GM12878 (cell line): ENCODE measurements around the gene BCAS3. TPM values are rescaled to one million over a fixed set of nuclear protein-coding genes. Genes with fewer than 3 reads are reported as not detected.

Experiments
- ATAC-seq: fragments of 200-7000 bp; cut with Tn5 transposase; 3 replicates; pipeline ENCODE4 v1.9.1; 2020; ENCODE audit warnings: mild to moderate bottlenecking, moderate library complexity
- BruUV-seq: library from RNA; stranded (reverse); fragments of 400-500 nt; replicated peaks from 2 replicates; lab custom pipeline; 2021; lab: Mats Ljungman, UMichigan
- CTCF ChIA-PET: fragments of 300-600 bp; sonication (Branson Sonifier 250); formaldehyde crosslinking; extraction: SDS; loops from one replicate; lab custom pipeline; 2021; ENCODE audit warnings: inconsistent platforms; lab: Yijun Ruan, JAX
- POLR2A ChIA-PET: fragments of 350-600 bp; formaldehyde crosslinking; extraction: SDS; loops from one replicate; lab custom pipeline; 2021; ENCODE audit warnings: inconsistent platforms; lab: Charles Lee
- RAD21 ChIA-PET: fragments of 300-600 bp; sonication (Branson Sonifier 250); formaldehyde crosslinking; loops from one replicate; lab custom pipeline; 2023; ENCODE audit warnings: antibody characterized with exemption; ENCODE audit not compliant: unreplicated experiment; lab: Charles Lee
- SMC1A ChIA-PET: fragments of 300-600 bp; sonication (Branson Sonifier 250); formaldehyde crosslinking; loops from one replicate; lab custom pipeline; 2023; ENCODE audit not compliant: unreplicated experiment, uncharacterized antibody; lab: Charles Lee
- DNase-seq: peaks from one replicate; pipeline ENCODE4 v3.0.0-alpha.2; 2011; ENCODE audit warnings: low read depth, low spot score
- FAIRE-seq: peaks from 3 replicates; lab custom pipeline; 2011; peaks lifted over from hg19 to GRCh38; lab: Jason Lieb, UNC
- H2AFZ ChIP-seq: 2 replicates; pipeline ENCODE4 v1.6.0; 2011; ENCODE audit warnings: low read depth, low read length, control low read depth; ENCODE audit not compliant: control insufficient read depth
- H3K27ac ChIP-seq: 2 replicates; pipeline ENCODE4 v1.5.1; 2011; ENCODE audit warnings: control low read depth; ENCODE audit not compliant: control insufficient read depth, insufficient read depth
- H3K27me3 ChIP-seq, 2 experiments: replicated peaks in 1 of 2; 2 replicates each; pipeline versions ENCODE4 v1.6.0 to v1.6.1; 2011; ENCODE audit warnings: low read length in 1 of 2; ENCODE audit not compliant: control insufficient read depth in 2 of 2, insufficient read depth in 2 of 2
- H3K36me3 ChIP-seq, 2 experiments: 2 replicates each; pipeline ENCODE4 v1.5.1; 2011; ENCODE audit warnings: low read length in 1 of 2; ENCODE audit not compliant: control insufficient read depth in 2 of 2, insufficient read depth in 2 of 2
- H3K4me1 ChIP-seq: 2 replicates; pipeline ENCODE4 v1.6.1; 2011; ENCODE audit warnings: mild to moderate bottlenecking, low read length, moderate library complexity, mixed read lengths; ENCODE audit not compliant: control insufficient read depth, insufficient read depth
- H3K4me2 ChIP-seq: 2 replicates; pipeline ENCODE4 v1.6.0; 2011; ENCODE audit warnings: control low read depth; ENCODE audit not compliant: control insufficient read depth, insufficient read depth
- H3K4me3 ChIP-seq: fragments of 200-600 bp; sonication (generic); 2 replicates; pipeline ENCODE4 v1.5.1; 2016
- H3K79me2 ChIP-seq: 2 replicates; pipeline ENCODE4 v1.6.0; 2011; ENCODE audit warnings: low read length; ENCODE audit not compliant: control insufficient read depth, insufficient read depth
- H3K9ac ChIP-seq: 2 replicates; pipeline ENCODE4 v1.8.0; 2011; ENCODE audit warnings: low read length, control low read depth, mixed read lengths; ENCODE audit not compliant: control insufficient read depth, insufficient read depth
- H3K9me3 ChIP-seq: replicated peaks from 3 replicates; pipeline ENCODE4 v1.5.1; 2011; ENCODE audit warnings: mild to moderate bottlenecking, low read length; ENCODE audit not compliant: control insufficient read depth, insufficient read depth
- H4K20me1 ChIP-seq: 2 replicates; pipeline ENCODE4 v1.6.0; 2011; ENCODE audit not compliant: control insufficient read depth, insufficient read depth
- ATF7 ChIP-seq: fragments of 450-650 bp; IDR thresholded peaks from 2 replicates; pipeline ENCODE4 v1.6.1; 2016; ENCODE audit warnings: low read depth, mild to moderate bottlenecking
- BRCA1 ChIP-seq: IDR thresholded peaks from 2 replicates; pipeline ENCODE4 v1.6.1; 2011; ENCODE audit warnings: low read depth, low read length, improper control_type of control experiment
- CHD1 ChIP-seq: IDR thresholded peaks from 2 replicates; pipeline ENCODE4 v1.6.1; 2012; ENCODE audit warnings: low read depth, low read length, improper control_type of control experiment
- EGR1 ChIP-seq, 2 experiments: IDR thresholded peaks; 1 replicate in 1 of 2; 2 replicates in 1 of 2; pipeline ENCODE4 v1.6.1; 2011 to 2012; ENCODE audit warnings: low read depth in 2 of 2, low read length in 2 of 2, borderline replicate concordance in 1 of 2, mild to moderate bottlenecking in 1 of 2, moderate library complexity in 1 of 2
- EZH2 ChIP-seq: IDR thresholded peaks from 2 replicates; pipeline ENCODE4 v1.6.1; 2012; ENCODE audit warnings: low read depth, mild to moderate bottlenecking, control low read depth, inconsistent platforms, low read length, borderline replicate concordance; ENCODE audit not compliant: control insufficient read depth
- FOXK2 ChIP-seq: fragments of 450-650 bp; IDR thresholded peaks from 2 replicates; pipeline ENCODE4 v1.6.1; 2017; ENCODE audit warnings: mild to moderate bottlenecking, moderate library complexity
- GATAD2B ChIP-seq: fragments of 450-650 bp; conservative IDR thresholded peaks from 2 replicates; pipeline ENCODE4 v1.6.1; 2017; ENCODE audit warnings: low read depth, mild to moderate bottlenecking, moderate library complexity
- IRF4 ChIP-seq: IDR thresholded peaks from 2 replicates; pipeline ENCODE4 v1.6.1; 2011; ENCODE audit warnings: low read depth, low read length
- MYC ChIP-seq: IDR thresholded peaks from 2 replicates; pipeline ENCODE4 v1.6.1; 2011; ENCODE audit warnings: mild to moderate bottlenecking, low read length, moderate library complexity, inconsistent platforms; ENCODE audit not compliant: insufficient read depth, insufficient replicate concordance, insufficient read length, severe bottlenecking
- NR2C2 ChIP-seq: IDR thresholded peaks from 2 replicates; pipeline ENCODE4 v1.6.1; 2011; ENCODE audit warnings: borderline replicate concordance, low read depth; ENCODE audit not compliant: control insufficient read depth, insufficient read length
- NR2F1 ChIP-seq: fragments of 450-650 bp; conservative IDR thresholded peaks from 2 replicates; pipeline ENCODE4 v1.6.1; 2017; ENCODE audit warnings: mild to moderate bottlenecking
- RAD21 ChIP-seq: IDR thresholded peaks from 2 replicates; pipeline ENCODE4 v1.6.1; 2011; ENCODE audit warnings: mild to moderate bottlenecking, low read depth, low read length, moderate library complexity; ENCODE audit not compliant: insufficient read depth
- RBBP5 ChIP-seq: fragments of 200-600 bp; sonication (generic); conservative IDR thresholded peaks from 2 replicates; pipeline ENCODE4 v1.6.1; 2016
- RUNX3 ChIP-seq: IDR thresholded peaks from 2 replicates; pipeline ENCODE4 v1.6.1; 2012; ENCODE audit warnings: low read length, inconsistent platforms
- SMC3 ChIP-seq: IDR thresholded peaks from 2 replicates; pipeline ENCODE4 v1.6.1; 2011; ENCODE audit warnings: low read length, improper control_type of control experiment, borderline replicate concordance
- ZBTB11 ChIP-seq: fragments of 450-650 bp; formaldehyde crosslinking; IDR thresholded peaks from 2 replicates; pipeline ENCODE4 v1.5.0; 2022; ENCODE audit warnings: mild to moderate bottlenecking, missing genetic modification characterization
- ZBTB33 ChIP-seq: fragments of 450-650 bp; IDR thresholded peaks from 2 replicates; pipeline ENCODE4 v1.6.1; 2017; ENCODE audit warnings: mild to moderate bottlenecking
- ZBTB4 ChIP-seq: fragments of 450-650 bp; formaldehyde crosslinking; IDR thresholded peaks from 2 replicates; pipeline ENCODE4 v1.4.0; 2022; ENCODE audit warnings: mild to moderate bottlenecking, moderate library complexity
- ZZZ3 ChIP-seq: IDR thresholded peaks from 2 replicates; pipeline ENCODE4 v1.6.1; 2011; ENCODE audit warnings: low read depth; ENCODE audit not compliant: control insufficient read depth, insufficient read length
- in situ Hi-C: fragments of 300-500 bp; cut with MboI; formaldehyde crosslinking; loops from 9 replicates; pipeline ENCODE4 v1.14.3; 2018; ENCODE audit warnings: mixed read lengths
- intact Hi-C: fragments of 100-400 bp; cut with micrococcal nuclease; formaldehyde crosslinking; loops from one replicate; pipeline ENCODE4 v1.14.2; 2022; ENCODE audit not compliant: unreplicated experiment
- polyA plus RNA-seq, 11 experiments: library from polyadenylated mRNA; depleted of rRNA in 4 of 11; unstranded in 6 of 11; stranded (reverse) in 5 of 11; fragments of >200 nt; fragmentation: Nextera tagmentation in 4 of 11; fragmentation: Illumina TruSeq in 1 of 11; extraction: Ambion mirVana in 4 of 11; extraction: Trizol in 1 of 11; gene quantifications; 1 replicate in 1 of 11; 2 replicates in 10 of 11; pipeline versions ENCODE4 v1.2.1 to v1.2.3, GENCODE V29; 2011 to 2016; ENCODE audit warnings: inconsistent platforms in 2 of 11, missing spikeins in 2 of 11, low read depth in 1 of 11
- total RNA-seq, 4 experiments: library from RNA; depleted of rRNA in 3 of 4; stranded (reverse); fragments of >200 nt in 3 of 4; fragmentation: Illumina TruSeq in 1 of 4; extraction: Trizol in 1 of 4; gene quantifications; 2 replicates each; pipeline versions ENCODE4 v1.2.1 to v1.2.3, GENCODE V29; 2013 to 2021

Gene BCAS3
- total and polyA plus RNA-seq, 10 of the 15 experiments (the other 5 are each of a cell fraction or from before 2014, with no cell fraction given), result 2.1 to 11.0 (median 6.6) TPM

- no TSS peak for BruUV-seq
- Histone ChIP-seq H3K4me1 (no peaks in the 10 kb centered on the region), H2AFZ (no peak overlapping the region), H3K27ac (no peak overlapping the region), H3K4me2 (no peak overlapping the region), H3K27me3 (no peaks in the 10 kb centered on the region), H3K36me3 (no peaks in the 10 kb centered on the region), H4K20me1 (no peaks in the 10 kb centered on the region), H3K9ac (no peak overlapping the region), H3K4me3 (no peak overlapping the region), H3K9me3 (no peaks in the 10 kb centered on the region), H3K79me2 (no peaks in the 10 kb centered on the region)
- ChIA-PET RAD21 (no interaction called here), POLR2A (no interaction called here), SMC1A (no interaction called here), CTCF (no interaction called here)
- in situ Hi-C loops (no loop called here), intact Hi-C loops (no loop called here)
- FAIRE-seq (no peak), DNase-seq (no peak), ATAC-seq (no peak)
- no peak for TF ChIP-seq FOXK2
- TF ChIP-seq CHD1, result no peak
- TF ChIP-seq NR2C2, result no peak
- no peak for TF ChIP-seq ZBTB4
- no peak for TF ChIP-seq GATAD2B
- TF ChIP-seq RAD21, result no peak
- no peak for TF ChIP-seq ZZZ3
- no peak for TF ChIP-seq SMC3
- TF ChIP-seq MYC, result no peak
- TF ChIP-seq RUNX3, result no peak
- no peak for TF ChIP-seq ZBTB11
- no peak for TF ChIP-seq EZH2
- TF ChIP-seq RBBP5, result no peak
- TF ChIP-seq BRCA1, result no peak
- no peak for TF ChIP-seq ATF7
- no peak for TF ChIP-seq EGR1 (IDR thresholded peaks at IDR 0.05; ENCODE audit: borderline replicate concordance in 1 of 2, low read depth in 2 of 2, low read length in 2 of 2)
- TF ChIP-seq ZBTB33, result no peak
- no peak for TF ChIP-seq IRF4
- TF ChIP-seq NR2F1, result no peak
These were observed 210.0 kb downstream of the BCAS3 start for GRCh38 chr17:60887614-60888028.
